ENCODE measurements around the gene ZNF236.

DNA sequence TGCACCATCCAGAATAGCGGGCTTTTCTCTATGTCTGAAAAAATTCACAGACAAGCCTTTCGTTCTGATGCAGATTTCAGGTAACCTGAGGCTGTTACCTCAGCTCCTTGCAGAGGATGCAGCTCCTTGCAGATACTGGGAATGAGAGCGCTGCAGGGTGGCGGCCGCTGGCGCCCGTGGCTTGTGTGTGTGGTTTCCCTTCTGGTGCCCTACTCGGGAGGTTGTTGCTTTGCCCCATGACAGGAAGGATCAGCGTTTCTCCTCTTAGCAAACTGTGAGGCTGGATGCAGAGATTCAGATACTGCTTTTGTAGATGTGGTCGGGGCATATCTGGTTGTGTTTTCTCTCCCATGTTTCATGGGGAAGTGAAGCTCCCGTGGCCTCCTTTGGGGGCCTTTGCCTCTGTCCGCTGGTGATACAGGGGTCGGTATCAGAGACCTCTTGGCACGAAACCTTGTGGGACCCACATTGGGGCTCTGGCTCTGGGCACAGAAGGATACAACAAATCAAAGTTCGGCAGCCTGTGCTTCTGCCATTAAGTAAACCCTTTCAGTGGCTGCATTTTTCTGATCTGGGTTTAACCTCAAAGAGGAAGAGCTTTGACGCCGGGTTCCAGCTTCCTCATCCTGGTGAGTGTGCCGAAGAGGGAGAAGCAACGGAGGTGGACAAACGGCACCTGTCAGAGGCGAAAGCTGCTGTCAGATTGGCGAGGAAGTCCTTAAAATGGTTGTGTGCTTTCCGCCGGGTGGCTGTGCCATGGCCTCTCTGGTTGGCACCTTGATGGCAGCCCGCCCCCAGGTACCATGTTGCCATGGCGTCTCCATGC lies 182.4 kb downstream of the ZNF236 start:
- TF ChIP-seq, protein P1, sequence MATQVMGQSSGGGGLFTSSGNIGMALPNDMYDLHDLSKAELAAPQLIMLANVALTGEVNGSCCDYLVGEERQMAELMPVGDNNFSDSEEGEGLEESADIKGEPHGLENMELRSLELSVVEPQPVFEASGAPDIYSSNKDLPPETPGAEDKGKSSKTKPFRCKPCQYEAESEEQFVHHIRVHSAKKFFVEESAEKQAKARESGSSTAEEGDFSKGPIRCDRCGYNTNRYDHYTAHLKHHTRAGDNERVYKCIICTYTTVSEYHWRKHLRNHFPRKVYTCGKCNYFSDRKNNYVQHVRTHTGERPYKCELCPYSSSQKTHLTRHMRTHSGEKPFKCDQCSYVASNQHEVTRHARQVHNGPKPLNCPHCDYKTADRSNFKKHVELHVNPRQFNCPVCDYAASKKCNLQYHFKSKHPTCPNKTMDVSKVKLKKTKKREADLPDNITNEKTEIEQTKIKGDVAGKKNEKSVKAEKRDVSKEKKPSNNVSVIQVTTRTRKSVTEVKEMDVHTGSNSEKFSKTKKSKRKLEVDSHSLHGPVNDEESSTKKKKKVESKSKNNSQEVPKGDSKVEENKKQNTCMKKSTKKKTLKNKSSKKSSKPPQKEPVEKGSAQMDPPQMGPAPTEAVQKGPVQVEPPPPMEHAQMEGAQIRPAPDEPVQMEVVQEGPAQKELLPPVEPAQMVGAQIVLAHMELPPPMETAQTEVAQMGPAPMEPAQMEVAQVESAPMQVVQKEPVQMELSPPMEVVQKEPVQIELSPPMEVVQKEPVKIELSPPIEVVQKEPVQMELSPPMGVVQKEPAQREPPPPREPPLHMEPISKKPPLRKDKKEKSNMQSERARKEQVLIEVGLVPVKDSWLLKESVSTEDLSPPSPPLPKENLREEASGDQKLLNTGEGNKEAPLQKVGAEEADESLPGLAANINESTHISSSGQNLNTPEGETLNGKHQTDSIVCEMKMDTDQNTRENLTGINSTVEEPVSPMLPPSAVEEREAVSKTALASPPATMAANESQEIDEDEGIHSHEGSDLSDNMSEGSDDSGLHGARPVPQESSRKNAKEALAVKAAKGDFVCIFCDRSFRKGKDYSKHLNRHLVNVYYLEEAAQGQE (IDR thresholded peaks at IDR 0.05; ENCODE audit: insufficient read depth in 1 of 2, low read depth in 2 of 2, low read length in 2 of 2), result no peak
- TF ChIP-seq TAF1 (IDR thresholded peaks at IDR 0.05; ENCODE audit: borderline replicate concordance, insufficient read depth, low read length), result no peak
